AG08396 (cell line): ENCODE data around the gene CA5A.
"Not testable (repeated sequence)": the region's sequence is repeated elsewhere in the genome, so short reads cannot be mapped to it uniquely, and the experiment has no call there.

Source experiments
- DNase-seq: peaks from one replicate; pipeline ENCODE4 v3.0.0; 2012; ENCODE audit warnings: low spot score, mixed read lengths

Gene CA5A

GRCh38 chr16:87947356-87948118 lies 11.2 kb upstream of the CA5A start:
- DNase-seq: no peak

GRCh38 chr16:87946596-87947347 lies 10.4 kb upstream of the CA5A start:
- DNase-seq: no peak

DNA sequence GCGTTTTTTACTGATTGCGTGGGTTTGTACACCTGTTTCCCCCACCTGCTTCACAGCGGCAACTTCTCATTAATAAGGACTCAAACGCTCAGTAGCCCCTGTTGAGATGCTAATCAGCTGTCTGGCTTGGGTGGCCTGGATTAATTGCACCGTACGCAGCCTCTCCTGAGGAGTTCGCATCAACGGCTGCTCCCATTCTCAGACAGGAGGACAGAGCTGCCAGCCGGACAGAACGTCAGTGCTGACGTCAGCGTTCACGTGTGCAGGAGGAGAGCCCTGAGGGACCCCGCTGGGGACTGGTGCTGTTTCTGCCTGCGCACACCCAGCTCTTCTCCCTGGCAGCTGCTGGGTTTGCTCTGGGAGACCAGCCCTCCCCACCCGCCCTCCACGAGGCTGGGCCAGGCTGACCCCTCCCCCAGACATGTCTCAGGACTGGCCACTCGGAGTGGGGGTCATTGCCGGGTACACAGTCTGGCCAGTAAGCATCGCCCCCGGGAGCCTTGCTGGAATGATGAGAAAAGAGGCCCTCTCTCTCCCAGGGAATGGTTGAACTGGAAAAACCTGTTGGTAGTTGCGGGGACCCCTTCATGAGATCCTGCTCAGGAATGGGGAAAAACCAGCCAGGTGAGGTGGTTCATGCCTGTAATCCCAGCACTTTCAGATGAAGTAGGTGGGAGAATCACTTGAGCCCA lies 9.2 kb upstream of the CA5A start:
- DNase-seq: no peak

- DNase-seq: no peak
Measured at GRCh38 chr16:87942680-87943079, 6.4 kb upstream of the CA5A start.

DNA sequence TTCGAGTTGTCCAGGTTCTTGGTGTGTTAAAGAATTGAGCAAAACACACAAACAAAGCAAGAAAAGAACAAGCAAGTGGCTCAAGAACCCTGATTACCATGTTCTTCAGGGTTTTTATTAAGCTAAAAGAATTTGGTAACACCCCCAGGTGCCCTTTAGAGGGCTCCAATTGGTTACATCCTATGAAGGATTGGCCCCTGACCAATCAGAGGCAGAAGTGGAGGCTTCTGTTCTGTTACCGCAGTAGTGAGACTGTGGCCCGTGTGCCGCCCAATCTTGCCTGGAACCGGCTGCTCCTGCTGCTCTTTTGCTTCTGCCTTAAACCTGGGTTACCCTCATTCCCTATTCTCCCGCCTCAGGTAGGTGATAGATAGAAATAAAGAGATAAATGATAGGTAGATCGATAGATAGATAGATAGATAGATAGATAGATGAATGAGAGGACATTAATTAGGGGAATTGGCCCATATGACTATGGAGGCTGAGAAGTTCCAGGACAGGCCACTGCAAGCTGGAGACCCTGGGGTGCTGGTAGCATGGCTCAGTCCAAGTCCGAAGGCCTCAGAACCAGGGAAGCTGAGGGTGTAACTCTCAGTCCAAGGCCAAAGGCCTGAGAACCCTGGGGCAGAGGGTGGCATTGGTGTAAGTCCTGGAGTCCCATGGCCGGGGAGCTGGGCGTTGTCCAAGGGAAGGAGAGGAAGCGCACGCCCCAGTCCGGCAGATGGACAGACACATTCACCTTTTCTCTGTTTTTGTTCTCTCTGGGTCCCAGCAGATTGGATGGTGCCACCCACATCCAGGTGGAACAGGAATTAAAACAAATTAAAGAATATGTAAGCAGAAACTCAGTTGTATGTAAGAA lies 3.5 kb upstream of the CA5A start:
- DNase-seq: no peak

- DNase-seq: no peak
Measured at GRCh38 chr16:87938412-87938949, 2.2 kb upstream of the CA5A start.

DNA sequence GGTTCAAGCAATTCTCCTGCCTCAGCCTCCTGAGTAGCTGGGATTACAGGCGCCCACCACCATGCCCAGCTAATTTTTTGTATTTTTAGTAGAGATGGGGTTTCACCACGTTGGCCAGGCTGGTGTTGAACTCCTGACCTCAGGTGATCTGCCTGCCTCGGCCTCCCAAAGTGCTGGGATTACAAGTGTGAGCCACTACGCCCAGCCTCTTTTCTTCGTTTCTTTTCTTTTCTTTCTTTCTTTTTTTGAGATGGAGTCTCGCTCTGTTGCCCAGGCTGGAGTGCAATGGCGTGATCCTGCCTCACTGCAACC lies 858 bp upstream of the CA5A start:
- DNase-seq: not testable (repeated sequence)

- DNase-seq: not testable (repeated sequence)
Measured at GRCh38 chr16:87936016-87936374, 334 bp downstream of the CA5A start.

DNA sequence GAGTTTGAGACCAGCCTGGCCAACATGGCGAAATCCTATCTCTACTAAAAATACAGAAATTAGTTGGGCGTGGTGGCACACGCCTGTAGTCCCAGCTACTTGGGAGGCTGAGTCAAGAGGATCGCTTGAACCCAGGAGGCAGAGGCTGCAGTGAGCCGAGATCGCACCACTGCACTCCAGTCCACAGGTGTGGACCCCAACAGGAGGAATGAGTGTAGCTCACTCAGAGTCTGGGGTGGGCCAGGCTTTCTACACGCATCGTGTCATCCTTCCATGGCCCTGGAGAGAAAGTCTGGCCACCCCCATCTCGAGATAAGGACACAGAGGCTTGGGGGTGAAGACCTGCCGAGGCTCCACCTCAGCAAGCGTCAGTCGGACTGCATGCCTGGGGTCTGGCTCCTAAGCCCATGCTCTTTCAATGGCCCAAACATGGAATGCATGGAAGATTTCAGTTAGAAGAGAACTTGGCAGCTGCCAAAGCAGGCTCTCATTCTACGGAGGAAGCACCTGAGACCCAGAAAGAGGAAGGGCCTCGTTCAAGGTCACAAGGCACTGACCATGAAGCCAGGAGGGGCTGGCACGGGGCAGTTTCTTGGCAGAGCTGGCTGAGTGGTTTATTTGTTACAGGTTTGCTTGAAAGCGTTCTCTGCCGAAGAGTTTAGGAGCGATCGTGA lies 1.4 kb downstream of the CA5A start:
- not testable (repeated sequence) for DNase-seq

DNA sequence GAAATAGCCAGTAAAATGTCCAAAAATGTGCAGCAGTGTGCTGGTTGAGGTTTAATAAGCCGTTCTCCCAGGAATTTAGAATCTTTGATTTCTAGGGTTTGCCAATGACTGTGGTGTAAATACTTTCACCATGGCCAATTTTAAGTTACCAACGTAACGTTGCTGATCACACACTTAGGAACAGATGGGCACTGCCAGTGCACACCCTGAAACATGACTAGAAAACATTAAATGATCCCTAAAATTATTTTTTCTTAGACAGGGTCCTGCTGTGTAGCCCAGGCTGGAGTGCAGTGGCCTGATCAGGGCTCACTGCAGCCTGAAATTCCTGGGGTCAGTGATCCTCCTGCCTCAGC lies 3.2 kb downstream of the CA5A start:
- DNase-seq: no peak

GRCh38 chr16:87932475-87933139 lies 3.7 kb downstream of the CA5A start:
- not testable (repeated sequence) for DNase-seq

DNA sequence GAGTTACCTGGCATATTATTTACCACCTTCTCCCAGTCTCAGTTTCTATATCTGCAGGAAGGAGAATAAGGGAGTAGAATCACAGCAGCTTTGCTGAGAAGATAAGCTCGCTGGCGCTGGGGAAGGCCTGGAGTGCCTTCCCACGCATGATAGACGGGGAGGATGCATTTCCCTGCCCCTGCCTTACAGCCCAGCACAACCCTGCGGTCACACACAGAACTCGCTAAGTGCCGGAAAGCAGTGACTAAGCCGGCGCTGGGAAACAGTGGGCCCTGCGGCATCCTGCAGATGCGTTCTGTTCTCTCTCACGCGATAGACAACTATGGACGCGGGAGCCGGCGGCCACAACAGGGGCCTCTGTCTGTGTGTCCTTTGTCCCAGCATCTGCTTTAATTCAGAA lies 4.8 kb downstream of the CA5A start:
- DNase-seq: no peak

DNA sequence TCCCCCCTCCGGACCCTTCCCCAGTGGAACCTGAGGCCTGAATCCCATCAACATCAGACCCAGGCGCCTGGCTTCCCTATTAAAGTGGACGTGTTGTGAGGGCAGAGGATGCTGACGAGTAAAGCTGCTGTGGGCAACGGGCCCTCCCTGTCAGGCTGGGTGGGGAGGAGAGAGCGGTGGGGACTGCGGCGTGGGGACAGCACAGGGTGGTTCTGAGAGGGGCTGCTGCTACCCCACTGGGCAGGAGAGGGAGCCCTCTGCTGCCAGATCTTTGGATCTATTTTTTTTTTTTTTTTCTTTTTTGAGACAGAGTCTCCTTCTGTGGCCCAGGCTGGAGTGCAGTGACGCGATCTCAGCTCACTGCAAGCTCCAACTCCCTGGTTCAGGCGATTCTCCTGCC lies 5.9 kb downstream of the CA5A start:
- DNase-seq: no peak

- no peak for DNase-seq
Measured at GRCh38 chr16:87929986-87930385, 6.3 kb downstream of the CA5A start.

GRCh38 chr16:87927195-87927562 lies 9.2 kb downstream of the CA5A start:
- no peak for DNase-seq

DNA sequence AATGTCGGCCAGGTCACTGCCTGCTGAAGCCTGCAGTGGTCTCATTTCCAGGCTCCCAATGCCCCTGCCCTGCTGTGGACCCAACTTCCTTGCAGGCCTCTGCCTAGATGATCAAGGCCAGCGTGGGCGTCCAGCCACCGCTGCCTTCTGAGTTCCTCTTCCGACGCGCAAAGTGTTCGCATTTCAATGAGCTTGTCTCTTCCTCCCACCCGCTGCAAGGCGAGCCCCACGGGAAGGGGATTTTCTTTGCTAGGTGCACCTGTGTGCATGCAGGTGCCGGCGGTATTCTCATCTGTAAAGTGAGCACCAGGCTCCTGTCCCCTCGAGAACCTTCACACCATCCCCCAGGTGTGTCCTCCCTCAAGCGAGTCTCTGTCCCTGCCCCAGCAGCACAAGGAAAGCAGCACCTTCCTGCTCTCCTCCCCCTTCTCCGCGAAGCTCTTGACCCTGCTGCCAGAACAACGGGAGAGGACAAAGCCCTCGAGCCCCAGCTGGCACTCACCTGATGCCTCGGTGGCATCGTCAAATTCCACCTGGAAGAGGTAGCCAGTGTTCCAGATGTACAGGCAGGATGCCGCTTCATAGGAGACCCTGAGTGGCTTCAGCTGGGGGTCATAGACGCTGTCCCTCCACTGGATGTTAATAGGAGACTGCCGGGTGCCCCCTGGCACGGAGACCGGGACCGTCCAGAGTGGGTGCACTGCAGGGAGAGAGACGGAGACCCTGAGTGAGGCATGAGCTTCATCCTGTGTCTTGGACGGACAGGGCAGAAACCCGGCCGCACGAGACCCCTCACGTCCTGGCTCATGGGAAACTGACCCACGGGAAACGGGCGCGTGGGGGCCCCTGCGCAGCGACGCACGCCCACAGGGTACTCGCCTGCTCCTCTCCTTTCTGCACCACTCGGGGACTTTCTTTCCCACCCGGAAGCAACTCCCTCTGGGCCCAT lies 9.8 kb downstream of the CA5A start:
- no peak for DNase-seq

- DNase-seq: no peak
Measured at GRCh38 chr16:87924811-87925670, 11.3 kb downstream of the CA5A start.

DNA sequence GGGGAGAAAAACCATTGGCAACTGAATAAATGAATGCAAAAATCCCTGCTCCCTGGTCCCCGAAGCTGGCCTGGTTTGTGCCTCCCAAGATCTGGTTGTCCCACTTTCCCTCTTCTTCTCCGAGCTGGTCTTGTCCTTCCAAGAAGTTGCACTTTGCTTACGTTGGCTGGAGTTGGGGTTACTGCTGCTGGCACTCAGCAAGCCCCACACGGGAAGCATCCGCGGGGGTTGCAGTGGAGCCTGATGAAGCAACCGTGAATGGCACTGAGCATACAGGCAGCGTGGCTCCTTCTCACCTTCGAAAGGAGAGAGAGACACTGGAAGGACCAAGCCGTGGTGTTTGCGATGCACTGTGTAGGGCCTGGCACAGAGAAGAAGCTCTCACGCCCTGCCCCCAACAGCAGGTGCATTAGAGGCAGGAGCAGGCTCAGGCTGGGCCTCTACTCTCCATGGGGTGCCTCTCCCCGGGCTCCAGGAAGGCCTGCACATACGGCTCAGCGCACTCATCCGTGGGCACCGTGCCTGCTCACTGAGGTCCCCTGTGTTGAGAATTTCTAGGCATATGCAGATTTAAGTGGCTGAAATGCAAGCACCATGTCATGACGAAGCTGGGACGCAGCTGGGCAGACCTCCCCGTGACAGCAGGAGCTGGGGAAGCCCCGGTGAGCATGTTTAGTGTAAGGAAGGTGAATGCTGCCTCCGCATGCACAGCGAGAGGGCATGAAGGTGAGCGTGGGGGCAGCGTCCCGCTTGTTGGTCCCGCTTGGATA lies 12.1 kb downstream of the CA5A start:
- DNase-seq: no peak
